B cell (primary cell): ENCODE results near the gene NEK5.

ENCODE experiments used
- CTCF ChIP-seq: fragments of 200-600 bp; IDR thresholded peaks from one replicate; pipeline ENCODE4 v1.8.0; 2022; ENCODE audit warnings: antibody characterized with exemption, mild to moderate bottlenecking
- EZH2 ChIP-seq: IDR thresholded peaks from 2 replicates; pipeline ENCODE4 v1.6.1; 2012; ENCODE audit warnings: borderline replicate concordance, low read depth, mild to moderate bottlenecking, moderate library complexity, low read length; ENCODE audit not compliant: insufficient read depth, poor library complexity, severe bottlenecking

GRCh38 chr13:52162279-52163101 is 33.6 kb upstream of the NEK5 start:
- no peak for TF ChIP-seq EZH2
- TF ChIP-seq CTCF = no peak
